Upper lobe of left lung (tissue), 4 donors: Measurements from ENCODE around the gene ZNF287.

Experiments
- CTCF ChIP-seq, 6 experiments: fragments of 450-650 bp in 4 of 6; fragments of 200-600 bp in 2 of 6; sonication (generic) in 2 of 6; IDR thresholded peaks; one replicate each; pipeline ENCODE4 v1.5.1; 2016 to 2019; ENCODE audit warnings: antibody characterized with exemption in 6 of 6
- EP300 ChIP-seq, 4 donors: sonication (generic); formaldehyde crosslinking; IDR thresholded peaks; one replicate each; pipeline ENCODE4 v1.5.1; 2017; ENCODE audit warnings: antibody characterized with exemption in 4 of 4, control low read depth in 2 of 4
- POLR2A ChIP-seq, 4 donors: fragments of 450-650 bp; IDR thresholded peaks; one replicate each; pipeline ENCODE4 v1.5.1; 2016 to 2017; ENCODE audit warnings: antibody characterized with exemption in 4 of 4, mild to moderate bottlenecking in 2 of 4

GRCh38 chr17:16593356-16594102, 24.5 kb upstream of the ZNF287 start:
- TF ChIP-seq CTCF (IDR thresholded peaks at IDR 0.05) (no peak), EP300 (IDR thresholded peaks at IDR 0.05) (peak in 2 of 4 donors; percentile 1 to 59), POLR2A (IDR thresholded peaks at IDR 0.05) (no peak)
